Endothelial cell of umbilical vein (primary cell): ENCODE measurements around the gene GALK2.

Source experiments
- EZH2 ChIP-seq: IDR thresholded peaks from 2 replicates; pipeline ENCODE4 v1.6.1; 2012; ENCODE audit warnings: borderline replicate concordance, low read depth, mild to moderate bottlenecking, moderate library complexity, low read length, inconsistent platforms; ENCODE audit not compliant: severe bottlenecking
- GATA2 ChIP-seq: IDR thresholded peaks from 2 replicates; pipeline ENCODE4 v1.7.0; 2011; ENCODE audit warnings: low read depth, mild to moderate bottlenecking, moderate library complexity, mixed read lengths, low read length; ENCODE audit not compliant: insufficient read length, insufficient read depth
- JUN ChIP-seq: IDR thresholded peaks from 2 replicates; pipeline ENCODE4 v1.6.1; 2011; ENCODE audit warnings: borderline replicate concordance, low read depth; ENCODE audit not compliant: insufficient read length, insufficient read depth
- POLR2A ChIP-seq: IDR thresholded peaks from 2 replicates; pipeline ENCODE4 v1.6.1; 2012; ENCODE audit warnings: low read depth, mild to moderate bottlenecking, control low read depth, low read length
- POLR2AphosphoS5 ChIP-seq: IDR thresholded peaks from 2 replicates; pipeline ENCODE4 v1.6.1; 2012; ENCODE audit warnings: low read depth, mild to moderate bottlenecking, control low read depth, low read length, moderate library complexity; ENCODE audit not compliant: insufficient read depth
- TF ChIP-seq, protein P1 (sequence below), 2 donors: IDR thresholded peaks; 1 replicate in 1 of 2; 2 replicates in 1 of 2; pipeline ENCODE4 v1.5.1; 2011; ENCODE audit warnings: low read length in 2 of 2, mild to moderate bottlenecking in 2 of 2, moderate library complexity in 2 of 2, control low read depth in 1 of 2, inconsistent platforms in 1 of 2, low read depth in 1 of 2; ENCODE audit not compliant: insufficient read depth in 1 of 2; ENCODE audit errors: extremely low read depth in 1 of 2

DNA sequence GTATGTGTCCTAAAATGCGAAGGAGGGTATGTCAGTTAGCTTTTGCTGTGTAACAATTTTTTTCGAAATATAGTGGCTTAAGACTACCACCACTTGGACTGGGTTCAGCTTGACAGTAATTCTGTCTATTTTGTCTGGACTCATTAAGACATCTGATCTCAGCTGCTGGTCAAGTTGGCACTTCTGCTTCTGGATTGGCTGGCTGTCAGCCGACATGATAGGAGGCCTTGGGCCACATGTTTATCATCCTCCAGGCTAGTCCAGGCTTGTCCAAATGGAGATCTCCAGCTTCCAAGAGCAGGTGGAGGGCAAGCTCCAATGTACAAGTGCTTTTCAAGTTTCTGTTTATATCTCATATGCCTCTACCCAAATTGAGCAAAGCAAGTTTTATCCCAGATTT lies 95.9 kb downstream of the GALK2 start:
- TF ChIP-seq, protein P1, sequence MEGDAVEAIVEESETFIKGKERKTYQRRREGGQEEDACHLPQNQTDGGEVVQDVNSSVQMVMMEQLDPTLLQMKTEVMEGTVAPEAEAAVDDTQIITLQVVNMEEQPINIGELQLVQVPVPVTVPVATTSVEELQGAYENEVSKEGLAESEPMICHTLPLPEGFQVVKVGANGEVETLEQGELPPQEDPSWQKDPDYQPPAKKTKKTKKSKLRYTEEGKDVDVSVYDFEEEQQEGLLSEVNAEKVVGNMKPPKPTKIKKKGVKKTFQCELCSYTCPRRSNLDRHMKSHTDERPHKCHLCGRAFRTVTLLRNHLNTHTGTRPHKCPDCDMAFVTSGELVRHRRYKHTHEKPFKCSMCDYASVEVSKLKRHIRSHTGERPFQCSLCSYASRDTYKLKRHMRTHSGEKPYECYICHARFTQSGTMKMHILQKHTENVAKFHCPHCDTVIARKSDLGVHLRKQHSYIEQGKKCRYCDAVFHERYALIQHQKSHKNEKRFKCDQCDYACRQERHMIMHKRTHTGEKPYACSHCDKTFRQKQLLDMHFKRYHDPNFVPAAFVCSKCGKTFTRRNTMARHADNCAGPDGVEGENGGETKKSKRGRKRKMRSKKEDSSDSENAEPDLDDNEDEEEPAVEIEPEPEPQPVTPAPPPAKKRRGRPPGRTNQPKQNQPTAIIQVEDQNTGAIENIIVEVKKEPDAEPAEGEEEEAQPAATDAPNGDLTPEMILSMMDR (IDR thresholded peaks at IDR 0.05; ENCODE audit: extremely low read depth in 1 of 2, insufficient read depth in 1 of 2, low read depth in 1 of 2, low read length in 2 of 2) = no peak
- TF ChIP-seq JUN (no peak), POLR2A (no peak), POLR2AphosphoS5 (no peak), EZH2 (no peak), GATA2 (no peak)
